Type B pancreatic cell (in vitro differentiated cells): Measurements from ENCODE around the gene CHAF1A. TPM values are rescaled to one million over a fixed set of nuclear protein-coding genes. Genes with fewer than 3 reads are reported as not detected.

ENCODE experiments used
- DNase-seq: peaks from one replicate; pipeline ENCODE4 v3.0.0; 2021; ENCODE audit warnings: mixed read lengths; ENCODE audit not compliant: unreplicated experiment; ENCODE audit errors: extremely low spot score
- H3K27ac Mint-ChIP-seq: 2 replicates; pipeline ENCODE4 v1.8.0; 2021; ENCODE audit warnings: mild to moderate bottlenecking, mixed read lengths
- H3K27me3 Mint-ChIP-seq: 2 replicates; pipeline ENCODE4 v1.8.0; 2021; ENCODE audit warnings: mixed read lengths
- H3K36me3 Mint-ChIP-seq: 2 replicates; pipeline ENCODE4 v1.8.0; 2021; ENCODE audit warnings: mixed read lengths
- H3K4me1 Mint-ChIP-seq: one replicate; pipeline ENCODE4 v1.8.0; 2021; ENCODE audit warnings: mixed read lengths; ENCODE audit not compliant: unreplicated experiment
- H3K4me3 Mint-ChIP-seq: 2 replicates; pipeline ENCODE4 v1.8.0; 2021; ENCODE audit warnings: mild to moderate bottlenecking, mixed read lengths
- H3K9me3 Mint-ChIP-seq: 2 replicates; pipeline ENCODE4 v1.8.0; 2021; ENCODE audit warnings: mixed read lengths
- CTCF ChIP-seq: fragments of 200-600 bp; sonication (generic); conservative IDR thresholded peaks from 2 replicates; pipeline ENCODE4 v1.5.0; 2021; ENCODE audit warnings: antibody characterized with exemption, mild to moderate bottlenecking
- total RNA-seq: library from RNA; stranded (reverse); gene quantifications from 2 replicates; pipeline ENCODE4 v1.2.1, GENCODE V29; 2021; ENCODE audit warnings: low replicate concordance

Gene CHAF1A
- total RNA-seq, 1 donor from 2014 or later, result 46.3 TPM

DNA sequence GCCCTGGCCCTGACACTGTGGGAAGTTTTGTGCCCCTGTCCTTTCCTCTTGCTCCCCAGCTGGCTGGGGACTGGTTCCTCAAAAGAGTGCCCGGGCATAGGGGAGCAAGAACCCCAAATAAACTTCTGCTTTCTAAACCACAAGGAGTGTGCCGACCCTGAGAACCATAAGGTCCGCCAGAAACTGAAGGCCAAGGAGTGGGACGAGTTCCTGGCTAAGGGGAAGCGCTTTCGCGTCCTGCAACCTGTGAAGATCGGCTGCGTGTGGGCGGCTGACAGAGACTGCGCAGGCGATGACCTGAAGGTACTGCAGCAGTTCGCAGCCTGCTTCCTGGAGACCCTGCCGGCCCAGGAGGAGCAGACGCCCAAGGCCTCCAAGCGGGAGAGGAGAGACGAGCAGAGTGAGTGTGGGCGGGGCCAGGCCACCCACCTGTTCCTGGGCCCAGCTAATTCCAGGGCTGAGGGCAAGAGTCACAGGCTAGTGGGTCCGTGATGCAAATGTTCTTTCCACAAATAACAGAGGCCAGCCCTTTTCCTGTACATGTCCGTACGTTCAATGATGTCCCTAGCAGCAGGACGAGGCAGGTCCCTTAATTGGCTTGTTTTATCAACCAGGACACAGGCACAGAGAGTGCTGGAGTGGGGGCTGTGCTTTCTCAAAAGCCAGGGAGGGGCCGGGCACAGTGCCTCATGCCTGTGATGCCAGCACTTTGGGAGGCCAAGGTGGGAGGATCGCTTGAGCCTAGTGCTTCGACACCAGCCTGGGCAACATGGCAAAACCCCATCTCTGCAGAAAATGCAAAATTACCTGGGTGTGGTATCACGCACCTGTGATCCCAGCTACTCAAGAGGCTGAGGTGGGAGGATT lies 29.6 kb downstream of the CHAF1A start:
- no peaks in the 10 kb centered on the region for H3K27me3 Mint-ChIP-seq
- peaks cover 11% of the 10 kb centered on the region for H3K36me3 Mint-ChIP-seq
- H3K9me3 Mint-ChIP-seq, result no peaks in the 10 kb centered on the region
- H3K4me1 Mint-ChIP-seq, result no peaks in the 10 kb centered on the region
- no peak for TF ChIP-seq CTCF
- no peak overlapping the region for H3K4me3 Mint-ChIP-seq
- DNase-seq, result no peak
- no peak overlapping the region for H3K27ac Mint-ChIP-seq

DNA sequence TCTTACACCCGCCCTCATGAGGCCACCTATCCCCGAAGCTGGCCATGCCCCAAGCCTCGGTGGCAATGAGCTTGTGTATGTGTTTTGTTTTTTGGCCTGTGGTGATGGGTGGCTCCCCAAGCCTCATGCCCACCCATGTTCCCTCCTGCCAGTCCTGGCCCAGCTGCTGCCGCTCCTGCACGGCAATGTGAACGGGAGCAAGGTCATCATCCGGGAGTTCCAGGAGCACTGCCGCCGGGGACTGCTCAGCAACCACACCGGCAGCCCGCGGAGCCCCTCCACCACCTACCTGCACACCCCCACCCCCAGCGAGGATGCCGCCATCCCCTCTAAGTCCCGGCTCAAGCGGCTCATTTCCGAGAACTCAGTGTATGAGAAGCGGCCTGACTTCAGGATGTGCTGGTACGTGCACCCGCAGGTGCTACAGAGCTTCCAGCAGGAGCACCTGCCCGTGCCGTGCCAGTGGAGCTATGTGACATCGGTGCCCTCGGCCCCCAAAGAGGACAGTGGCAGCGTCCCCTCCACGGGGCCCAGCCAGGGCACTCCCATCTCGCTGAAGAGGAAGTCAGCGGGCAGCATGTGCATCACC lies 30.6 kb downstream of the CHAF1A start:
- TF ChIP-seq CTCF, result no peak
- H3K4me1 Mint-ChIP-seq, result no peaks in the 10 kb centered on the region
- peaks cover 11% of the 10 kb centered on the region for H3K36me3 Mint-ChIP-seq
- no peaks in the 10 kb centered on the region for H3K9me3 Mint-ChIP-seq
- no peaks in the 10 kb centered on the region for H3K27me3 Mint-ChIP-seq
- no peak for DNase-seq
- H3K4me3 Mint-ChIP-seq, result no peak overlapping the region
- H3K27ac Mint-ChIP-seq, result no peak overlapping the region

DNA sequence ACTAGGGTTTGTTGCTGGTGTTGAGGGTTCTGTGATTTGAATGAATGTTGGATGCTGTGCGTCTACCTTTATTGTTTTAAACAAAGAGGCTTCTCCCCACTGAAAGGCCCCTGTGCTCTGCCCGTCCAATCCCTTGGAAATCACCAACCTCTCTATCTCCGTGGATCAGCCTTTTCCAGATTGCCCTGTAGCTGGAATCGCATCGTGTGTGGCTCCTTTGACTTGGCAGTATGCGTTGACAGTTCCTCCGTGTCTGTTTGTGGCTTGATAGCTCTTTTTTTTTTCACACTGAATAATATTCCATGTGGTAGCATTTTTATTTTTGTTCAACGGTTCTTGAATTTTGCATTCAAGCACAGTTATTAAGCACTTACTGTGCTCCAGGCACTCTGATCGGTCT lies 32.0 kb downstream of the CHAF1A start:
- Mint-ChIP-seq H3K27ac (no peak overlapping the region), H3K4me3 (no peak overlapping the region), H3K27me3 (no peaks in the 10 kb centered on the region), H3K36me3 (peaks cover 14% of the 10 kb centered on the region), H3K9me3 (no peaks in the 10 kb centered on the region), H3K4me1 (no peaks in the 10 kb centered on the region)
- TF ChIP-seq CTCF, result no peak
- no peak for DNase-seq

GRCh38 chr19:4436231-4436630 lies 33.8 kb downstream of the CHAF1A start:
- TF ChIP-seq CTCF, result no peak
- DNase-seq, result no peak
- no peak overlapping the region for H3K27ac Mint-ChIP-seq
- H3K27me3 Mint-ChIP-seq, result no peaks in the 10 kb centered on the region
- peaks cover 10% of the 10 kb centered on the region for H3K36me3 Mint-ChIP-seq
- H3K4me1 Mint-ChIP-seq, result no peaks in the 10 kb centered on the region
- no peaks in the 10 kb centered on the region for H3K9me3 Mint-ChIP-seq
- no peak overlapping the region for H3K4me3 Mint-ChIP-seq

- no peak for TF ChIP-seq CTCF
- H3K4me1 Mint-ChIP-seq, result no peaks in the 10 kb centered on the region
- H3K27me3 Mint-ChIP-seq, result no peaks in the 10 kb centered on the region
- peaks cover 10% of the 10 kb centered on the region for H3K36me3 Mint-ChIP-seq
- DNase-seq, result no peak
- H3K4me3 Mint-ChIP-seq, result no peak overlapping the region
- H3K9me3 Mint-ChIP-seq, result no peaks in the 10 kb centered on the region
- no peak overlapping the region for H3K27ac Mint-ChIP-seq
Observed at GRCh38 chr19:4437103-4437502, 34.7 kb downstream of the CHAF1A start.
